Posterior cingulate gyrus (tissue), 11 donors: ENCODE data around the gene FUNDC1.
"Not testable (repeated sequence)": the region's sequence is repeated elsewhere in the genome, so short reads cannot be mapped to it uniquely, and the experiment has no call there.

Experiments
- DNase-seq, 10 donors: peaks; one replicate each; pipeline versions ENCODE4 v3.0.0 to v3.0.0-alpha.2; 2020 to 2021; ENCODE audit warnings: mixed read lengths in 3 of 10
- intact Hi-C: fragments of 100-400 bp; cut with DNase I; formaldehyde crosslinking; loops from one replicate; pipeline ENCODE4 v1.15.1; 2023

FUNDC1 gene

GRCh38 chrX:44542567-44543325 is at the start of gene FUNDC1:
Gene FUNDC1, minus strand, starts transcription at chrX:44542859. Its CDS starts 27 bp downstream, at chrX:44542832.
- intact Hi-C loops: no loop called here

GRCh38 chrX:44585866-44586265 is 43.2 kb upstream of the FUNDC1 start:
- DNase-seq: no peak
- intact Hi-C loops: no loop called here

More at GRCh38 chrX:44542567-44543325, at the start of gene FUNDC1:
- DNase-seq: peak; percentile 81 to 98 (median 89)

- DNase-seq: no peak
- intact Hi-C loops: no loop called here
Observed at GRCh38 chrX:44580466-44580865, 37.8 kb upstream of the FUNDC1 start.

- intact Hi-C loops: no loop called here
- DNase-seq: no peak
Observed at GRCh38 chrX:44572340-44572938, 29.8 kb upstream of the FUNDC1 start.

- no peak for DNase-seq
Observed at GRCh38 chrX:44570522-44570921, 27.9 kb upstream of the FUNDC1 start.

GRCh38 chrX:44569122-44569521 is 26.5 kb upstream of the FUNDC1 start:
- intact Hi-C loops: no loop called here
- DNase-seq: no peak

More at GRCh38 chrX:44570522-44570921, 27.9 kb upstream of the FUNDC1 start:
- intact Hi-C loops: no loop called here

- no peak for DNase-seq
- intact Hi-C loops: no loop called here
Observed at GRCh38 chrX:44568196-44568595, 25.5 kb upstream of the FUNDC1 start.

- intact Hi-C loops, DNase-seq: not testable (repeated sequence)
Observed at GRCh38 chrX:44561896-44562295, 19.2 kb upstream of the FUNDC1 start.

GRCh38 chrX:44550563-44550962 is 7.9 kb upstream of the FUNDC1 start:
- no peak for DNase-seq
- intact Hi-C loops: no loop called here

- intact Hi-C loops, DNase-seq: not testable (repeated sequence)
Observed at GRCh38 chrX:44545454-44545853, 2.8 kb upstream of the FUNDC1 start.

GRCh38 chrX:44544036-44544435 is 1.4 kb upstream of the FUNDC1 start:
- intact Hi-C loops: no loop called here

GRCh38 chrX:44536198-44536597 is 6.5 kb downstream of the FUNDC1 start:
- no peak for DNase-seq
- intact Hi-C loops: no loop called here

More at GRCh38 chrX:44544036-44544435, 1.4 kb upstream of the FUNDC1 start:
- DNase-seq: no peak

GRCh38 chrX:44529310-44529709 is 13.3 kb downstream of the FUNDC1 start:
- intact Hi-C loops: no loop called here
- no peak for DNase-seq

- intact Hi-C loops: no loop called here
- no peak for DNase-seq
Observed at GRCh38 chrX:44514272-44514671, 28.4 kb downstream of the FUNDC1 start.

GRCh38 chrX:44507292-44507691 is 35.4 kb downstream of the FUNDC1 start:
- DNase-seq: no peak
- intact Hi-C loops: no loop called here

GRCh38 chrX:44506678-44507077 is 36.0 kb downstream of the FUNDC1 start:
- intact Hi-C loops: no loop called here
- DNase-seq: no peak

- intact Hi-C loops: no loop called here
Observed at GRCh38 chrX:44503560-44503959, 39.1 kb downstream of the FUNDC1 start.

GRCh38 chrX:44495091-44495490 is 47.6 kb downstream of the FUNDC1 start:
- intact Hi-C loops: no loop called here
- no peak for DNase-seq

More at GRCh38 chrX:44503560-44503959, 39.1 kb downstream of the FUNDC1 start:
- DNase-seq: no peak

- DNase-seq: no peak
- intact Hi-C loops: no loop called here
Observed at GRCh38 chrX:44494357-44494756, 48.3 kb downstream of the FUNDC1 start.

GRCh38 chrX:44489515-44489914 is 53.1 kb downstream of the FUNDC1 start:
- no peak for DNase-seq
- intact Hi-C loops: no loop called here

GRCh38 chrX:44484607-44485146 is 58.0 kb downstream of the FUNDC1 start:
- DNase-seq: no peak
- intact Hi-C loops: no loop called here
